Stimulated activated CD8-positive, alpha-beta memory T cell treated with anti-CD3 and anti-CD28 coated beads, Interleukin-15, amount 100 ng/mL, for 4 hours (primary cell): ENCODE data around the gene MTF2.
A peak's percentile ranks its signal among the peaks of the same experiment; 100 is the strongest.
"Not testable (repeated sequence)": the region's sequence is repeated elsewhere in the genome, so short reads cannot be mapped to it uniquely, and the experiment has no call there.

Experiments used
- DNase-seq, 2 donors: peaks; one replicate each; pipeline ENCODE4 v3.0.0-alpha.2; 2020; ENCODE audit warnings: low read depth in 2 of 2

Gene MTF2

GRCh38 chr1:93078986-93079654 is at the start of gene MTF2:
Gene MTF2, plus strand, starts transcription at chr1:93079283. Its CDS starts 244 bp downstream, at chr1:93079527.
- DNase-seq = peak; percentile 89 to 91

- no peak for DNase-seq
These were observed 49.8 kb upstream of the MTF2 start for GRCh38 chr1:93029317-93029716.

GRCh38 chr1:93030191-93030590 is 48.9 kb upstream of the MTF2 start:
- DNase-seq = not testable (repeated sequence)

GRCh38 chr1:93031711-93032110 is 47.4 kb upstream of the MTF2 start:
- DNase-seq = no peak

- no peak for DNase-seq
These were observed 46.1 kb upstream of the MTF2 start for GRCh38 chr1:93033029-93033428.

GRCh38 chr1:93033785-93034184 is 45.3 kb upstream of the MTF2 start:
- no peak for DNase-seq

- no peak for DNase-seq
These were observed 44.7 kb upstream of the MTF2 start for GRCh38 chr1:93034397-93034796.

- no peak for DNase-seq
These were observed 42.4 kb upstream of the MTF2 start for GRCh38 chr1:93036672-93037071.

- DNase-seq = peak in 1 of 2 donors; percentile 4
These were observed 36.7 kb upstream of the MTF2 start for GRCh38 chr1:93042187-93043056.

- no peak for DNase-seq
These were observed 36.0 kb upstream of the MTF2 start for GRCh38 chr1:93043057-93043557.

GRCh38 chr1:93047618-93048017 is 31.5 kb upstream of the MTF2 start:
- DNase-seq = no peak

GRCh38 chr1:93051961-93052360 is 27.1 kb upstream of the MTF2 start:
- DNase-seq = no peak

- DNase-seq = no peak
These were observed 22.9 kb upstream of the MTF2 start for GRCh38 chr1:93056214-93056613.

- DNase-seq = no peak
These were observed 22.4 kb upstream of the MTF2 start for GRCh38 chr1:93056649-93057048.

GRCh38 chr1:93061895-93062792 is 16.9 kb upstream of the MTF2 start:
- no peak for DNase-seq

GRCh38 chr1:93076268-93076667 is 2.8 kb upstream of the MTF2 start:
- no peak for DNase-seq

- DNase-seq = no peak
These were observed 880 bp upstream of the MTF2 start for GRCh38 chr1:93078203-93078602.

GRCh38 chr1:93078638-93078985 is 471 bp upstream of the MTF2 start:
- DNase-seq = no peak

GRCh38 chr1:93079685-93080141 is 630 bp downstream of the MTF2 start:
- peak in 1 of 2 donors; percentile 3 for DNase-seq

GRCh38 chr1:93080179-93080823 is 1.2 kb downstream of the MTF2 start:
- DNase-seq = no peak

- DNase-seq = no peak
These were observed 2.6 kb downstream of the MTF2 start for GRCh38 chr1:93081716-93082115.
